OCI-LY7 (cell line): ENCODE measurements around the gene GDPD2. TPM values are rescaled to one million over a fixed set of nuclear protein-coding genes. Genes with fewer than 3 reads are reported as not detected.

Source experiments
- BruUV-seq: library from RNA; stranded (reverse); fragments of 400-500 nt; replicated peaks from 2 replicates; lab custom pipeline; 2021; lab: Mats Ljungman, UMichigan
- CTCF ChIA-PET: fragments of 300-600 bp; sonication (Branson Sonifier 250); formaldehyde crosslinking; loops from one replicate; lab custom pipeline; 2022; ENCODE audit warnings: antibody characterized with exemption; ENCODE audit not compliant: unreplicated experiment; lab: Charles Lee
- POLR2A ChIA-PET: fragments of 300-600 bp; sonication (Branson Sonifier 250); formaldehyde crosslinking; loops from one replicate; lab custom pipeline; 2022; ENCODE audit warnings: antibody characterized with exemption; lab: Charles Lee
- DNase-seq: peaks from one replicate; pipeline ENCODE4 v3.0.0-alpha.2; 2015; ENCODE audit warnings: low spot score
- H2AFZ ChIP-seq: fragments of 200-600 bp; sonication (generic), shearing (Covaris generic); 2 replicates; pipeline ENCODE4 v1.6.1; 2014; ENCODE audit warnings: mild to moderate bottlenecking, antibody characterized with exemption, low read length, moderate library complexity
- H3K27ac ChIP-seq: fragments of 200-600 bp; sonication (generic); 2 replicates; pipeline ENCODE4 v1.5.1; 2014; ENCODE audit warnings: mixed run types, low read depth, mild to moderate bottlenecking, moderate library complexity, low read length, inconsistent platforms; ENCODE audit not compliant: poor library complexity, severe bottlenecking
- H3K36me3 ChIP-seq: fragments of 200-600 bp; sonication (generic); 2 replicates; pipeline ENCODE4 v1.6.1; 2014; ENCODE audit warnings: mild to moderate bottlenecking, antibody characterized with exemption, low read length, moderate library complexity, mixed read lengths; ENCODE audit not compliant: insufficient read depth
- H3K4me1 ChIP-seq: fragments of 200-600 bp; sonication (generic); 2 replicates; pipeline ENCODE4 v1.5.1; 2014; ENCODE audit warnings: mild to moderate bottlenecking, low read length; ENCODE audit not compliant: insufficient read depth, poor library complexity, severe bottlenecking
- H3K4me2 ChIP-seq: fragments of 200-600 bp; sonication (generic); 2 replicates; pipeline ENCODE4 v1.6.1; 2014; ENCODE audit warnings: mild to moderate bottlenecking, low read length
- H3K4me3 ChIP-seq: fragments of 200-600 bp; sonication (generic); 2 replicates; pipeline ENCODE4 v1.5.1; 2014; ENCODE audit warnings: mild to moderate bottlenecking, low read depth, low read length; ENCODE audit not compliant: poor library complexity, severe bottlenecking
- H3K79me2 ChIP-seq: fragments of 200-600 bp; sonication (generic); 2 replicates; pipeline ENCODE4 v1.6.1; 2016; ENCODE audit warnings: low read depth, mild to moderate bottlenecking, low read length, moderate library complexity, mixed read lengths; ENCODE audit not compliant: insufficient read depth
- H3K9me2 ChIP-seq: fragments of 200-600 bp; sonication (generic); 2 replicates; pipeline ENCODE4 v1.6.1; 2016; ENCODE audit warnings: mild to moderate bottlenecking, low read length, mixed read lengths; ENCODE audit not compliant: insufficient read depth
- H3K9me3 ChIP-seq: fragments of 200-600 bp; sonication (generic); 2 replicates; pipeline ENCODE4 v1.6.1; 2014; ENCODE audit warnings: mild to moderate bottlenecking, mixed run types, low read length, mixed read lengths
- H4K20me1 ChIP-seq: fragments of 200-600 bp; sonication (generic); 2 replicates; pipeline ENCODE4 v1.6.1; 2014; ENCODE audit warnings: mild to moderate bottlenecking, antibody characterized with exemption, low read length, moderate library complexity, mixed read lengths; ENCODE audit not compliant: insufficient read depth
- EZH2phosphoT487 ChIP-seq: fragments of 200-600 bp; sonication (generic); IDR thresholded peaks from 2 replicates; pipeline ENCODE4 v1.6.1; 2018; ENCODE audit warnings: low read depth, borderline replicate concordance, mild to moderate bottlenecking, mixed run types, antibody characterized with exemption, low read length, moderate library complexity, mixed read lengths
- intact Hi-C: fragments of 100-400 bp; cut with micrococcal nuclease; formaldehyde crosslinking; loops from one replicate; pipeline ENCODE4 v1.10.0; 2022; ENCODE audit not compliant: unreplicated experiment
- total RNA-seq, 2 experiments: library from RNA; depleted of rRNA in 1 of 2; stranded (reverse); fragments of >200 nt in 1 of 2; shearing (Covaris generic) in 1 of 2; gene quantifications; 2 replicates each; pipeline ENCODE4 v1.2.3, GENCODE V29; 2014 to 2022
- TF ChIP-seq, protein P1 (sequence below): fragments of 200-600 bp; sonication (generic); conservative IDR thresholded peaks from 2 replicates; pipeline ENCODE4 v1.5.1; 2014; ENCODE audit warnings: mild to moderate bottlenecking, antibody characterized with exemption, low read length, moderate library complexity, mixed read lengths

GDPD2 gene
- total RNA-seq, 2 experiments from 2014 or later, result 0.16 TPM; not detected in 1

- BruUV-seq, result no TSS peak
- Histone ChIP-seq H3K79me2 (no peaks in the 10 kb centered on the region), H3K4me1 (peaks cover 8% of the 10 kb centered on the region), H4K20me1 (no peaks in the 10 kb centered on the region), H3K4me2 (no peak overlapping the region), H3K9me2 (no peaks in the 10 kb centered on the region), H3K9me3 (no peaks in the 10 kb centered on the region), H3K27ac (no peak overlapping the region), H3K36me3 (no peaks in the 10 kb centered on the region), H2AFZ (no peak overlapping the region), H3K4me3 (no peak overlapping the region)
- TF ChIP-seq, protein P1, sequence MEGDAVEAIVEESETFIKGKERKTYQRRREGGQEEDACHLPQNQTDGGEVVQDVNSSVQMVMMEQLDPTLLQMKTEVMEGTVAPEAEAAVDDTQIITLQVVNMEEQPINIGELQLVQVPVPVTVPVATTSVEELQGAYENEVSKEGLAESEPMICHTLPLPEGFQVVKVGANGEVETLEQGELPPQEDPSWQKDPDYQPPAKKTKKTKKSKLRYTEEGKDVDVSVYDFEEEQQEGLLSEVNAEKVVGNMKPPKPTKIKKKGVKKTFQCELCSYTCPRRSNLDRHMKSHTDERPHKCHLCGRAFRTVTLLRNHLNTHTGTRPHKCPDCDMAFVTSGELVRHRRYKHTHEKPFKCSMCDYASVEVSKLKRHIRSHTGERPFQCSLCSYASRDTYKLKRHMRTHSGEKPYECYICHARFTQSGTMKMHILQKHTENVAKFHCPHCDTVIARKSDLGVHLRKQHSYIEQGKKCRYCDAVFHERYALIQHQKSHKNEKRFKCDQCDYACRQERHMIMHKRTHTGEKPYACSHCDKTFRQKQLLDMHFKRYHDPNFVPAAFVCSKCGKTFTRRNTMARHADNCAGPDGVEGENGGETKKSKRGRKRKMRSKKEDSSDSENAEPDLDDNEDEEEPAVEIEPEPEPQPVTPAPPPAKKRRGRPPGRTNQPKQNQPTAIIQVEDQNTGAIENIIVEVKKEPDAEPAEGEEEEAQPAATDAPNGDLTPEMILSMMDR, result no peak
- no peak for TF ChIP-seq EZH2phosphoT487
- POLR2A ChIA-PET, result no interaction called here
- CTCF ChIA-PET, result no interaction called here
- no peak for DNase-seq
- intact Hi-C loops, result no loop called here
Measured at GRCh38 chrX:70456256-70456655, 33.1 kb downstream of the GDPD2 start.

- H3K36me3 ChIP-seq, result no peaks in the 10 kb centered on the region
- no peaks in the 10 kb centered on the region for H4K20me1 ChIP-seq
- TF ChIP-seq EZH2phosphoT487, result no peak
- TF ChIP-seq, protein P1, result no peak
- H3K27ac ChIP-seq, result no peak overlapping the region
- no peaks in the 10 kb centered on the region for H3K9me2 ChIP-seq
- no peaks in the 10 kb centered on the region for H3K9me3 ChIP-seq
- ChIA-PET POLR2A (no interaction called here), CTCF (no interaction called here)
- no peak overlapping the region for H3K4me2 ChIP-seq
- intact Hi-C loops, result no loop called here
- H3K79me2 ChIP-seq, result no peaks in the 10 kb centered on the region
- no peak overlapping the region for H3K4me3 ChIP-seq
- H2AFZ ChIP-seq, result no peak overlapping the region
- no TSS peak for BruUV-seq
- no peaks in the 10 kb centered on the region for H3K4me1 ChIP-seq
- no peak for DNase-seq
Measured at GRCh38 chrX:70461026-70461425, 37.9 kb downstream of the GDPD2 start.

DNA sequence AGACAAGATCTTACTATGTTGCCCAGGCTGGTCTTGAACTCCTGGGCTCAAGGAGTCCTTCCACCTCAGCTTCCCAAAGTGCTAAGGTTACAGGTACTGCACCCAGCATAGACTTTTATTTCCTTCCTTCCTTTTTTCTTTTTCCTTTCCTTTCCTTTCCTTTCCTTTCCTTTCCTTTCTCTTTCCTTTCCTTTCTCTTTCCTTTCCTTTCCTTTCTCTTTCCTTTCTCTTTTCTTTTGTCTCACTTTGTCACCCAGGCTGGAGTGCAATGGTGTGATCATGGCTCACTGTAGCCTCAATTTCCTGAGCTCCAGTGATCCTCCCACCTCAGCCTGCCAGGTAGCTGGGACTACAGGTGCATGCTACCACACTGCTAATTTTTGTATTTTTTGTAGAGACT, 40.9 kb downstream of the GDPD2 start:
- Histone ChIP-seq H3K79me2 (no peaks in the 10 kb centered on the region), H4K20me1 (no peaks in the 10 kb centered on the region), H3K9me3 (no peaks in the 10 kb centered on the region), H3K27ac (no peak overlapping the region), H3K36me3 (no peaks in the 10 kb centered on the region), H3K4me3 (no peak overlapping the region), H2AFZ (no peak overlapping the region), H3K4me1 (no peaks in the 10 kb centered on the region), H3K9me2 (no peaks in the 10 kb centered on the region), H3K4me2 (no peak overlapping the region)
- ChIA-PET POLR2A (no interaction called here), CTCF (no interaction called here)
- DNase-seq, result no peak
- TF ChIP-seq EZH2phosphoT487, result no peak
- TF ChIP-seq, protein P1, result no peak
- no TSS peak for BruUV-seq
- intact Hi-C loops, result no loop called here
